ENCODE measurements around the gene SMIM36. TPM values are rescaled to one million over a fixed set of nuclear protein-coding genes. Genes with fewer than 3 reads are reported as not detected.
"Not testable (repeated sequence)": the region's sequence is repeated elsewhere in the genome, so short reads cannot be mapped to it uniquely, and the experiment has no call there.

Gene SMIM36
- total RNA-seq, 4 donors from 2014 or later = not detected

GRCh38 chr17:55484575-55484974 is 26.7 kb downstream of the SMIM36 start:
- ATAC-seq (ENCODE audit: low FRiP score) = no peak
- TF ChIP-seq, protein P1, sequence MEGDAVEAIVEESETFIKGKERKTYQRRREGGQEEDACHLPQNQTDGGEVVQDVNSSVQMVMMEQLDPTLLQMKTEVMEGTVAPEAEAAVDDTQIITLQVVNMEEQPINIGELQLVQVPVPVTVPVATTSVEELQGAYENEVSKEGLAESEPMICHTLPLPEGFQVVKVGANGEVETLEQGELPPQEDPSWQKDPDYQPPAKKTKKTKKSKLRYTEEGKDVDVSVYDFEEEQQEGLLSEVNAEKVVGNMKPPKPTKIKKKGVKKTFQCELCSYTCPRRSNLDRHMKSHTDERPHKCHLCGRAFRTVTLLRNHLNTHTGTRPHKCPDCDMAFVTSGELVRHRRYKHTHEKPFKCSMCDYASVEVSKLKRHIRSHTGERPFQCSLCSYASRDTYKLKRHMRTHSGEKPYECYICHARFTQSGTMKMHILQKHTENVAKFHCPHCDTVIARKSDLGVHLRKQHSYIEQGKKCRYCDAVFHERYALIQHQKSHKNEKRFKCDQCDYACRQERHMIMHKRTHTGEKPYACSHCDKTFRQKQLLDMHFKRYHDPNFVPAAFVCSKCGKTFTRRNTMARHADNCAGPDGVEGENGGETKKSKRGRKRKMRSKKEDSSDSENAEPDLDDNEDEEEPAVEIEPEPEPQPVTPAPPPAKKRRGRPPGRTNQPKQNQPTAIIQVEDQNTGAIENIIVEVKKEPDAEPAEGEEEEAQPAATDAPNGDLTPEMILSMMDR (IDR thresholded peaks at IDR 0.05) = no peak

GRCh38 chr17:55482591-55483389 is 28.5 kb downstream of the SMIM36 start:
- TF ChIP-seq, protein P1 (IDR thresholded peaks at IDR 0.05) = no peak
- ATAC-seq (ENCODE audit: low FRiP score) (no peak), DNase-seq (ENCODE audit: low spot score) (no peak)

More at GRCh38 chr17:55484575-55484974, 26.7 kb downstream of the SMIM36 start:
- DNase-seq (ENCODE audit: low spot score) = no peak

- DNase-seq (ENCODE audit: low spot score) (no peak), ATAC-seq (ENCODE audit: low FRiP score) (no peak)
- TF ChIP-seq, protein P1 (IDR thresholded peaks at IDR 0.05) = no peak
These were observed 30.5 kb downstream of the SMIM36 start for GRCh38 chr17:55480631-55481315.

- TF ChIP-seq, protein P1 (IDR thresholded peaks at IDR 0.05) = no peak
- no peak for ATAC-seq (ENCODE audit: low FRiP score)
- DNase-seq (ENCODE audit: low spot score) = no peak
These were observed 31.3 kb downstream of the SMIM36 start for GRCh38 chr17:55479903-55480302.

- TF ChIP-seq, protein P1 (IDR thresholded peaks at IDR 0.05) = no peak
- ATAC-seq (ENCODE audit: low FRiP score) = no peak
These were observed 32.3 kb downstream of the SMIM36 start for GRCh38 chr17:55478971-55479370.

DNA sequence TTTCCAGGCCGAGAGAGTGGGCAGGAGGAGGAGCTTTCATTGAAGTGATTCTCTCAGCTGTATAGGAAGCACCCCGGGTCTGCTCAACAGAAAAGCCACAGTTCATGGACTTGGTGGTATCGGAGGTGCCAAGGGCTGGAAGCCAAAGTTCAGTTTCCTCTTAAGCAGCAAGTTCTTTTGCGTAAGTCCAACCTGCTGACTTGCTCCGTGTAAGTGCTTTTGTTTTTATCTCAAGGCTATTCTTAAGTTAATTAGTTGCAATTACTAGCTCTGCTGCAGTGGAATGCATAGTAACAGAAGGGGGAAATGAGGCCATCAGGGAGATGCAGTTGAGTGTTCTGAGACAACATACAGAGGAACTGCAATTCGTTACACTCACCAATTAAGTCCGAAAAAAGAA is 44.6 kb downstream of the SMIM36 start:
- no peak for ATAC-seq (ENCODE audit: low FRiP score)
- TF ChIP-seq, protein P1 (IDR thresholded peaks at IDR 0.05) = no peak
- no peak for DNase-seq (ENCODE audit: low spot score)

More at GRCh38 chr17:55478971-55479370, 32.3 kb downstream of the SMIM36 start:
- no peak for DNase-seq (ENCODE audit: low spot score)

DNA sequence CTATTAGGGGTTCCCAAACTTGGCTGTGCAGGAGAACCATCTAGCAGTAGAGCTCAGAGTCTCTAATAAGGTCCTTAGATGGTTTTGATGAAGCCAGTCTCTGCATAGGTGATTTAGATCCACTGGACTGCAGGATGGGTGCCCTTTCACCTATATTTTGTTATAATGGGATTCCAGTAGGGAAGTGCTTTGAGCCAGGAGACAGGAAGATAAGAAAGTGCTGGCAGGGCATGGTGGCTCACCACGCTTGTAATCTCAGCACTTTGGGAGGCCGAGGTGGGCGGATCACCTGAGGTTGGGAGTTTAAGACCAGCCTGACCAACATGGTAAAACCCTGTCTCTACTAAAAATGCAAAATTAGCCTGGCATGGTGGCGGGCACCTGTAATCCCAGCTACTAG is 45.5 kb downstream of the SMIM36 start:
- ATAC-seq (ENCODE audit: low FRiP score) = not testable (repeated sequence)

More for the DNA sequence above, 45.5 kb downstream of the SMIM36 start:
- DNase-seq (ENCODE audit: low spot score) = not testable (repeated sequence)

Measured in omental fat pad (tissue), 4 donors.